Peyer's patch (tissue), 4 donors: ENCODE results near the gene PPP5C. TPM values are rescaled to one million over a fixed set of nuclear protein-coding genes. Genes with fewer than 3 reads are reported as not detected.
"Not testable (repeated sequence)": the region's sequence is repeated elsewhere in the genome, so short reads cannot be mapped to it uniquely, and the experiment has no call there.

ENCODE experiments used
- DNase-seq, 3 donors: peaks; one replicate each; pipeline ENCODE4 v3.0.0-alpha.2; 2017 to 2019
- H3K27ac ChIP-seq, 4 donors: fragments of 200-600 bp; sonication (generic); one replicate each; pipeline ENCODE4 v1.5.1; 2016 to 2019
- H3K27me3 ChIP-seq, 2 donors: fragments of 200-600 bp; sonication (generic); one replicate each; pipeline ENCODE4 v1.5.1; 2019
- H3K36me3 ChIP-seq, 3 donors: fragments of 200-600 bp; sonication (generic); one replicate each; pipeline ENCODE4 v1.5.1; 2016 to 2019
- H3K4me1 ChIP-seq, 4 donors: fragments of 200-600 bp; sonication (generic); one replicate each; pipeline ENCODE4 v1.5.1; 2016 to 2019
- H3K4me3 ChIP-seq, 4 donors: fragments of 200-600 bp; sonication (generic); 1 replicate in 3 of 4; 2 replicates in 1 of 4; pipeline ENCODE4 v1.5.1; 2016 to 2019; ENCODE audit warnings: mild to moderate bottlenecking in 1 of 4
- H3K9me3 ChIP-seq, 4 donors: fragments of 200-600 bp; sonication (generic); one replicate each; pipeline ENCODE4 v1.5.1; 2016 to 2019; ENCODE audit warnings: mild to moderate bottlenecking in 1 of 4
- POLR2A ChIP-seq, 2 donors: fragments of 450-650 bp; IDR thresholded peaks; one replicate each; pipeline ENCODE4 v1.5.1; 2017; ENCODE audit warnings: antibody characterized with exemption in 2 of 2, mild to moderate bottlenecking in 2 of 2, moderate library complexity in 2 of 2
- total RNA-seq, 4 donors: library from RNA; depleted of rRNA; stranded (reverse); fragments of >200 nt; gene quantifications; one replicate each; pipeline ENCODE4 v1.1.0, GENCODE V29; 2016
- TF ChIP-seq, protein P1 (sequence below), 6 experiments: fragments of 450-650 bp in 4 of 6; fragments of 200-600 bp in 2 of 6; sonication (generic) in 1 of 6; IDR thresholded peaks; one replicate each; pipeline ENCODE4 v1.5.1; 2017 to 2019; ENCODE audit warnings: antibody characterized with exemption in 6 of 6, mild to moderate bottlenecking in 3 of 6, moderate library complexity in 1 of 6

Gene PPP5C
- total RNA-seq, 4 donors from 2014 or later, result 68.8 to 214 (median 129) TPM

DNA sequence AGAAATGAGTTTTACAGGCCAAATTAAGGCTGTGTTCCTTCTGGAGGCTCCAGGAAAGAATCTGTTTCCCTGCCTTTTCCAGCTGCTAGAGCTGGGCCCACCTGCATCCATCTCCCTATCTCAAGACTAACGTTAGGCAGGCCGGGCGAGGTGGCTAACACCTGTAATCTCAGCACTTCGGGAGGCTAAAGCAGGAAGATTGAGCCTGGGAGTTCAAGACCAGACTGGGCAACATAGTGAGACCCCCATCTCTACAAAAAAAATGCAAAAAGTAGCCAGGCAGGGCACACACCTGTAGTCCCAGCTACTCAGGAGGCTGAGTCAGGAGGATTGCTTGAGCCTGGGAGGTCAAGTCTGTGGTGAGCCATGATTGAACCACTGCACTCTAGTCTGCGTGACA lies 35.4 kb upstream of the PPP5C start:
- H3K36me3 ChIP-seq, result peaks cover 0 to 29% (median 0%) of the 10 kb centered on the region in 3 donors
- no peaks in the 10 kb centered on the region for H3K27me3 ChIP-seq
- no peak overlapping the region for H3K27ac ChIP-seq
- no peak for TF ChIP-seq POLR2A (IDR thresholded peaks at IDR 0.05)
- TF ChIP-seq, protein P1, sequence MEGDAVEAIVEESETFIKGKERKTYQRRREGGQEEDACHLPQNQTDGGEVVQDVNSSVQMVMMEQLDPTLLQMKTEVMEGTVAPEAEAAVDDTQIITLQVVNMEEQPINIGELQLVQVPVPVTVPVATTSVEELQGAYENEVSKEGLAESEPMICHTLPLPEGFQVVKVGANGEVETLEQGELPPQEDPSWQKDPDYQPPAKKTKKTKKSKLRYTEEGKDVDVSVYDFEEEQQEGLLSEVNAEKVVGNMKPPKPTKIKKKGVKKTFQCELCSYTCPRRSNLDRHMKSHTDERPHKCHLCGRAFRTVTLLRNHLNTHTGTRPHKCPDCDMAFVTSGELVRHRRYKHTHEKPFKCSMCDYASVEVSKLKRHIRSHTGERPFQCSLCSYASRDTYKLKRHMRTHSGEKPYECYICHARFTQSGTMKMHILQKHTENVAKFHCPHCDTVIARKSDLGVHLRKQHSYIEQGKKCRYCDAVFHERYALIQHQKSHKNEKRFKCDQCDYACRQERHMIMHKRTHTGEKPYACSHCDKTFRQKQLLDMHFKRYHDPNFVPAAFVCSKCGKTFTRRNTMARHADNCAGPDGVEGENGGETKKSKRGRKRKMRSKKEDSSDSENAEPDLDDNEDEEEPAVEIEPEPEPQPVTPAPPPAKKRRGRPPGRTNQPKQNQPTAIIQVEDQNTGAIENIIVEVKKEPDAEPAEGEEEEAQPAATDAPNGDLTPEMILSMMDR (IDR thresholded peaks at IDR 0.05), result no peak
- no peak overlapping the region for H3K4me3 ChIP-seq
- H3K9me3 ChIP-seq, result no peaks in the 10 kb centered on the region
- H3K4me1 ChIP-seq, result peaks cover 0 to 8% (median 0%) of the 10 kb centered on the region in 4 donors
- no peak for DNase-seq

GRCh38 chr19:46313540-46314469 lies 33.1 kb upstream of the PPP5C start:
- H3K27ac ChIP-seq, H3K4me3 ChIP-seq, DNase-seq, H3K4me1 ChIP-seq, H3K27me3 ChIP-seq, H3K9me3 ChIP-seq: not testable (repeated sequence)
- H3K36me3 ChIP-seq, result peaks cover 0 to 14% (median 0%) of the 10 kb centered on the region in 3 donors

DNA sequence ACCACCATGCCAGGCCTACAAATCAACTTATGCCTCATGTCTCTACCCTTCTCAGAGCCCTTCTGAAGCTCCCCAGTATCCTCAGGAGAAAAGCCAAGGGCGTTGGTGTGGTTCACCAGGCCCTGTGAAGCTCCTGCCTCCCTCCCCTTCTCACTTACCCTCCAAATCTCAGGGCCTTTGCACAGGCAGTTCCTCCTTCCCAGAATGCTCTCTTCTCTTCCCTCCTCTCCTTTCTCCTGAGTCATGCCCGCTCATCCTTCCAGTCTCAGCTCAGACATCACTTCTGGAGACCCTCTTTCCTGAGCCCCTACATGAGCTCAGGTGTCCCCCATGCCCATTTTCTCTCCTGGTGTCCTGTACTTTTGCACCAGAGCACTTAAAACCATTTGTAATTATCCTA lies 29.5 kb upstream of the PPP5C start:
- H3K4me1 ChIP-seq, result peaks cover 0 to 8% (median 0%) of the 10 kb centered on the region in 4 donors
- H3K4me3 ChIP-seq, result no peak overlapping the region
- no peaks in the 10 kb centered on the region for H3K27me3 ChIP-seq
- no peaks in the 10 kb centered on the region for H3K9me3 ChIP-seq
- DNase-seq, result no peak
- no peak for TF ChIP-seq POLR2A (IDR thresholded peaks at IDR 0.05)
- TF ChIP-seq, protein P1 (IDR thresholded peaks at IDR 0.05), result no peak
- no peak overlapping the region for H3K27ac ChIP-seq
- H3K36me3 ChIP-seq, result peaks cover 0 to 12% (median 0%) of the 10 kb centered on the region in 3 donors

GRCh38 chr19:46319613-46320012 lies 27.3 kb upstream of the PPP5C start:
- no peak for DNase-seq
- TF ChIP-seq, protein P1 (IDR thresholded peaks at IDR 0.05), result no peak
- H3K4me3 ChIP-seq, result no peak overlapping the region
- H3K9me3 ChIP-seq, result no peaks in the 10 kb centered on the region
- H3K36me3 ChIP-seq, result peaks cover 0 to 17% (median 0%) of the 10 kb centered on the region in 3 donors
- no peaks in the 10 kb centered on the region for H3K27me3 ChIP-seq
- H3K4me1 ChIP-seq, result peaks cover 0 to 6% (median 0%) of the 10 kb centered on the region in 4 donors
- H3K27ac ChIP-seq, result no peak overlapping the region

DNA sequence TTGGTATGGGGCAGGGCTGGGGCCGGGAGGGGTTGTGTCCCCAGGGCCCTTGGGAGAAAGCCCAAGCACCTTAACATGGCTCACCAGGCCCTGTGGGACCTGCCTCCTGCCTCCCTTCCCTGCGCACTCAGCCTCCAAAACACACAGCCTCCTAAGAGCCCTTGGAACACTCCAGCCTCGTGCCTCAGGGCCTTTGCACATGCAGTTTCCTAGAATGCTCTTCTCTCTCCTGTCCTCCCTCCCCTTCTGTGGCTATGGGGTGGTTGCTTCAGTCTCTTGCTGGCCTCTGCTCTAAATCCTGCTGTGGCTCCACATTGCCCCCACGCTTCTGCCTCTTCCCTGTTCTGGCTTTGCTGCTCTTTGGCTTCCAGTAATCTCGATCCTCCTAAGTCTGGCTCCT lies 26.3 kb upstream of the PPP5C start:
- TF ChIP-seq POLR2A (IDR thresholded peaks at IDR 0.05), result no peak
- TF ChIP-seq, protein P1 (IDR thresholded peaks at IDR 0.05), result no peak
- Histone ChIP-seq H3K27me3 (no peaks in the 10 kb centered on the region), H3K27ac (no peak overlapping the region), H3K4me3 (no peak overlapping the region), H3K36me3 (peaks cover 0 to 11% (median 0%) of the 10 kb centered on the region in 3 donors), H3K9me3 (no peaks in the 10 kb centered on the region), H3K4me1 (no peaks in the 10 kb centered on the region)
- DNase-seq, result no peak

DNA sequence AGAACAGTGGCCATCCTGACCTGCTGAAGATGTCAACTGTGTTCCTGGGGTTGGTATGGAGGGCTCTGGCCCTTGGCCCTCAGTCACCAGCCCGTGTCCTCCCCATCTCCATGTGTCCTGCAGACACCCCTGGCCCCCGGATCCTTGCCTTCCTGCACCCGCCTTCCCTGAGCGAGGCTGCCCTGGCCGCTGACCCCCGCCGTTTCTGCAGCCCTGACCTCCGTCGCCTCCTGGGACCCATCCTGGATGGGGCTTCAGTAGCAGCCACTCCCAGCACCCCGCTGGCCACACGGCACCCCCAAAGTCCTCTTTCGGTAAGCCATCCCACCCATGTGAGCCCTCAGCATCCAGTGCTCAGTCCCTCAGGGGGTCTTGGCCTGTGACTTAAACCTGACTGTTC lies 25.2 kb upstream of the PPP5C start:
- no peak for TF ChIP-seq POLR2A (IDR thresholded peaks at IDR 0.05)
- TF ChIP-seq, protein P1 (IDR thresholded peaks at IDR 0.05), result no peak
- Histone ChIP-seq H3K4me3 (no peak overlapping the region), H3K36me3 (peaks cover 0 to 11% (median 0%) of the 10 kb centered on the region in 3 donors), H3K9me3 (peaks cover 0 to 6% (median 0%) of the 10 kb centered on the region in 4 donors), H3K4me1 (no peaks in the 10 kb centered on the region), H3K27ac (no peak overlapping the region), H3K27me3 (no peaks in the 10 kb centered on the region)
- DNase-seq, result no peak

- not testable (repeated sequence) for H3K4me3 ChIP-seq, DNase-seq, H3K27me3 ChIP-seq, H3K4me1 ChIP-seq, H3K27ac ChIP-seq
- Histone ChIP-seq H3K36me3 (peaks cover 0 to 11% (median 0%) of the 10 kb centered on the region in 3 donors), H3K9me3 (peaks cover 0 to 17% (median 3%) of the 10 kb centered on the region in 4 donors)
These were observed 23.7 kb upstream of the PPP5C start for GRCh38 chr19:46323227-46323626.
